GM13977 (cell line): ENCODE measurements around the gene PKP1.

ENCODE experiments used
- DNase-seq: peaks from one replicate; pipeline ENCODE4 v3.0.0; 2012; ENCODE audit warnings: low spot score
- in situ Hi-C: fragments of 300-500 bp; cut with MboI; formaldehyde crosslinking; loops from one replicate; pipeline ENCODE4 v1.12.0; 2022; ENCODE audit warnings: low sequenced_read_pairs, low pct_unique_long_range_greater_than_20kb, mixed read lengths, inconsistent platforms; ENCODE audit not compliant: unreplicated experiment
- TF ChIP-seq, protein P1 (sequence below): IDR thresholded peaks from 2 replicates; pipeline ENCODE4 v1.5.1; 2012; ENCODE audit warnings: mild to moderate bottlenecking, control low read depth; ENCODE audit not compliant: insufficient read depth; ENCODE audit errors: extremely low read depth, missing control alignments

The PKP1 gene

DNA sequence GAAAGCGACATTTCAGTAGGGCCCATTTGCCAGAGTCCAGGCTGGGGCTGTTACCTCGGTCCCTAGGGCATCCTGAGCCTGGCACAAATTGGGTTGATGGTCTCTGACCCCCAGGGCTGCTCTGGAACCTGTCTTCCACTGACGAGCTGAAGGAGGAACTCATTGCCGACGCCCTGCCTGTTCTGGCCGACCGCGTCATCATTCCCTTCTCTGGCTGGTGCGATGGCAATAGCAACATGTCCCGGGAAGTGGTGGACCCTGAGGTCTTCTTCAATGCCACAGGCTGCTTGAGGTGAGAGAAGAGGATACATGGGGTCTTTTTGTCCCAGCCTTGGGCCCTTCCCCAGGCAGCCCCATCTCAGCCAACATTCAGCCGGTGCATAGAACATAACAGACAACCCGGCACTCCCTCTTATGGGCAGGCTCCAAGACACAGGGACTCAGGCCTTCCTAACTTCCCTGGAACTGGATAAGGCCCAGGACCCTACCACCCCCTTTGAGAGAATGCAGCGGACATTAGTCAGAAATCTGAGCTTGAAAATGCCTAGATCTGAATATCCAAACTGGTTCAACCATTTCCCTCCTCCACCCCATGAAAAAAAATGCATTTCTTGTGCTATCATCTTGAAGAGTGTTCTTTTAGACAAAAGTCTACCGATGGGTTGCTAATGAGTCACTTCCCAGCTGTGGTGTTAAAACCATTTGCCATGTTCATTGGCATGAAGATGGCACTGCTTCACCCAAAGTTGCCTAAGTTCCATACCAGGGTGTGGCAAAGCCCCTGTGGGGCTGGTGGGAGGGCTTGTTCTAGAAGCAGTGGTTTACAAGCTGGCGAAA, 35.4 kb downstream of the PKP1 start:
- TF ChIP-seq, protein P1, sequence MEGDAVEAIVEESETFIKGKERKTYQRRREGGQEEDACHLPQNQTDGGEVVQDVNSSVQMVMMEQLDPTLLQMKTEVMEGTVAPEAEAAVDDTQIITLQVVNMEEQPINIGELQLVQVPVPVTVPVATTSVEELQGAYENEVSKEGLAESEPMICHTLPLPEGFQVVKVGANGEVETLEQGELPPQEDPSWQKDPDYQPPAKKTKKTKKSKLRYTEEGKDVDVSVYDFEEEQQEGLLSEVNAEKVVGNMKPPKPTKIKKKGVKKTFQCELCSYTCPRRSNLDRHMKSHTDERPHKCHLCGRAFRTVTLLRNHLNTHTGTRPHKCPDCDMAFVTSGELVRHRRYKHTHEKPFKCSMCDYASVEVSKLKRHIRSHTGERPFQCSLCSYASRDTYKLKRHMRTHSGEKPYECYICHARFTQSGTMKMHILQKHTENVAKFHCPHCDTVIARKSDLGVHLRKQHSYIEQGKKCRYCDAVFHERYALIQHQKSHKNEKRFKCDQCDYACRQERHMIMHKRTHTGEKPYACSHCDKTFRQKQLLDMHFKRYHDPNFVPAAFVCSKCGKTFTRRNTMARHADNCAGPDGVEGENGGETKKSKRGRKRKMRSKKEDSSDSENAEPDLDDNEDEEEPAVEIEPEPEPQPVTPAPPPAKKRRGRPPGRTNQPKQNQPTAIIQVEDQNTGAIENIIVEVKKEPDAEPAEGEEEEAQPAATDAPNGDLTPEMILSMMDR: no peak
- in situ Hi-C loops: no loop called here
- DNase-seq: no peak

DNA sequence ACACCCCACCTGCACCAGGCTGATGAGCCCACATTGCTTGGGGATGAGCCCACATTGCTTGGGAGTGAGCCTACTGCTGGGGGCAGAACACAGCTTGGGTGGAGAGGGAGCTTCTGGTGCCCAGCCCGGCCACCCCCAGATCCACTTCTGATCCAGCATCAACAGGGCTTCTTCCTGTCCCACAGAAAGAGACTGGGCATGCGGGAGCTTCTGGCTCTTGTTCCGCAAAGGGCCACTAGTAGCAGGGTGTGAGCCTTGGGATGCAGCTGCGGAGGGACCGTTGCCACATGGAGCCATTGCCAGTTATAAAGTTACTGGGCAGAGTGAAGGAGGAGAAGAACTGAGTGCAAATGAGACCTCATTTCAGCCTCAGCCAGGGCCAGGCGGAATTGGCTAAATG, 36.3 kb downstream of the PKP1 start:
- TF ChIP-seq, protein P1: no peak
- DNase-seq: no peak
- in situ Hi-C loops: no loop called here

DNA sequence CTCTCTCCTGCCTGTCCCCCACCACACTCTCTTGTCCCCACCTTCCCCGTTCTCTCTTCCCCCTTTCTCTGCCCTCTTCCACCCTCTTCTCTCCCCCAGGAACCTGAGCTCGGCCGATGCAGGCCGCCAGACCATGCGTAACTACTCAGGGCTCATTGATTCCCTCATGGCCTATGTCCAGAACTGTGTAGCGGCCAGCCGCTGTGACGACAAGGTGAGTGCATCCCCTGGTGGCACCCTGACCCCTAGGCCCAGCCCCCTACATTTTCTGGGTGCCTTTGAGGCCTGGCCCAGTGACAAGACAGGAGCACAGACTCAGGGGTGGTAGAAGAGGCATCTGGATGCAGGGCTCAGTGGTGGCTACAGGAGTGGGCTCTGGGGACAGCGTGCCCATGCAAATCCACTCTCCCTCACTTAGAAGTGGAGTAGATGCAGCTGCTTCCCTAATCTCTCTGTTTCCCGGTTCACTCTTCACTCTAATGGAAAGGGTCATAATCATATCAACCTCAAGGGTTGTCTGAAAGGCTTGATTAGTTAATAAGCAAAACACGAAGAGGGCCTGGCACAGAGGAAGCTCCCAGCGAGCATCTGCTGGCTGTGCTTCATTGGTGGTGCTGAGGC, 37.0 kb downstream of the PKP1 start:
- in situ Hi-C loops: no loop called here
- DNase-seq: no peak
- TF ChIP-seq, protein P1: no peak

DNA sequence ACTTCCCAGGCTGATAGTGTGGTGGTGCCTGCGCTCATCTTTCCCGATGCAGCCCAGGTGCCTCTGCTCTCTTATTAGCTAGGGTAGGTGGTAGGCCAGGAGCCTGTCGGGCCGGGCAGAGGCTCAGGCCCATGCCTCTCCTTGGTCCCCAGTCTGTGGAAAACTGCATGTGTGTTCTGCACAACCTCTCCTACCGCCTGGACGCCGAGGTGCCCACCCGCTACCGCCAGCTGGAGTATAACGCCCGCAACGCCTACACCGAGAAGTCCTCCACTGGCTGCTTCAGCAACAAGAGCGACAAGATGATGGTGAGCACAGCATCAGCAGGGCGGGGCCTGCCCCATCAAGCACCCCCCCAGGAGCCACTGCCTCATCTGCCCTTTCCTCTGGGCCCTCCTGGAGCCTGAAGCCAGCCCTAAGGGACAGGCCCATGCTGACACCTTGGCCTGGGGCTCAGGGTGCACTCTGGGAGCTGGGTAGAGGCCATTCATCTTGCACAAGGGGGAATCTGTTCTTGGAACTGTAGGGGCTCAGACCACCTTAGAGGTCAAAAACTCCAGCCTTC, 38.6 kb downstream of the PKP1 start:
- TF ChIP-seq, protein P1: no peak
- no peak for DNase-seq
- in situ Hi-C loops: no loop called here

DNA sequence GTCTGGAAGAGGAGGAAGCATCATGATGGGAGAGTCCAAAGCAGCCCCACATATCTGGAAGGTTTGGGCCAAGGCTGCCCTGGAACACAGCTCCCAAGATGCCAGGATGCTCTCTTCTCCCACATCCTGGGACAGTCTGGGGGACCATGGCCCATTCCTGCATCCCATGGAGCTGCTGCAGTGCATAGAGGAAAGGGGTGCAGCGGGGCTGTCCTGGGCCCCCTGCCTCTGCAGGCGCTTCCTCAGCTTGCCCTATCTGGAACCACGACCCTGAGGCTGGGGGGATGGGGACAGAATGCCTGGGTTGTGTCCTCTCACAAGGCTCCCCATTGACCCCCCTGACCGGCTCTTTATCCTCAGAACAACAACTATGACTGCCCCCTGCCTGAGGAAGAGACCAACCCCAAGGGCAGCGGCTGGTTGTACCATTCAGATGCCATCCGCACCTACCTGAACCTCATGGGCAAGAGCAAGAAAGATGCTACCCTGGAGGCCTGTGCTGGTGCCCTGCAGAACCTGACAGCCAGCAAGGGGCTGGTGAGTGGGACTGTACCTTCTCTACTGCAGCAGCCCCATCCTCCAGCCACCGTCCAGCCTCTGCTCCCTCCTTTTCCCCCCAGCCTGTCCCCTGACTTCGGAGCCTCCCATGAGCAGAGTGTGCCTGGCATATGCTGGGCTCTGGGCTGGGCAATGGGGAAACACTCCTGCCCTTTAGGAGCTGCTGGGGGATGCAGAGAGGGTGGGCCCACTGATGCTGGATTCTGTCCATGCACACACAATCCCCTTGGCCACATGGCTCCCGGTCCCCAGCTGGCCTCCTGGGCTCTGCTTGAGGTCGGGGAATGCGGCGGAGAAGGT, 39.6 kb downstream of the PKP1 start:
- DNase-seq: no peak
- TF ChIP-seq, protein P1: no peak
- in situ Hi-C loops: no loop called here

DNA sequence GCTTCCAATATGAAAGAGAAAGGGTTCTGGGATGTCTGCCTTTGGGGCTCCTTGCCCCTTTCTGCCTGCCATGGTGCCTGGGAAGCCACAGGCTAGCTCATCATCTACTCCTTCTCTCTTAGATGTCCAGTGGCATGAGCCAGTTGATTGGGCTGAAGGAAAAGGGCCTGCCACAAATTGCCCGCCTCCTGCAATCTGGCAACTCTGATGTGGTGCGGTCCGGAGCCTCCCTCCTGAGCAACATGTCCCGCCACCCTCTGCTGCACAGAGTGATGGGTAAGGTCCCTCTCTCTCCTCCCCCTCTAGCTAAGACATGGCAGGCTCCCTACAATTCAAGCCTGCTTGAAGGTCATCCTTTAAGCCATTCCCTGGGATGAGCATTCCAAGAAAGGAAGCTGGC, 41.0 kb downstream of the PKP1 start:
- TF ChIP-seq, protein P1: no peak
- no peak for DNase-seq
- in situ Hi-C loops: no loop called here
